Neutrophil (primary cell): ENCODE measurements around the gene LMBRD1.
"Not testable (repeated sequence)": the region's sequence is repeated elsewhere in the genome, so short reads cannot be mapped to it uniquely, and the experiment has no call there.

Experiments used
- H3K27ac ChIP-seq: fragments of 200-600 bp; sonication (generic); 2 replicates; pipeline ENCODE4 v1.5.1; 2016; ENCODE audit warnings: mild to moderate bottlenecking, moderate library complexity
- H3K27me3 ChIP-seq: fragments of 200-600 bp; sonication (generic); 2 replicates; pipeline ENCODE4 v1.6.0; 2016; ENCODE audit warnings: mild to moderate bottlenecking
- H3K36me3 ChIP-seq: fragments of 200-600 bp; sonication (generic); 2 replicates; pipeline ENCODE4 v1.5.1; 2017
- H3K4me1 ChIP-seq, 2 experiments: fragments of 200-600 bp in 1 of 2; sonication (generic) in 1 of 2; 1 replicate in 1 of 2; 2 replicates in 1 of 2; pipeline versions ENCODE4 v1.5.1 to v1.6.1; 2013 to 2016; ENCODE audit warnings: low read depth in 1 of 2, low read length in 1 of 2, mild to moderate bottlenecking in 1 of 2, moderate library complexity in 1 of 2; ENCODE audit not compliant: control insufficient read depth in 1 of 2, insufficient read depth in 1 of 2
- H3K4me3 ChIP-seq, 2 experiments: fragments of 200-600 bp in 1 of 2; sonication (generic) in 1 of 2; 1 replicate in 1 of 2; 2 replicates in 1 of 2; pipeline ENCODE4 v1.5.1; 2013 to 2016; ENCODE audit warnings: low read depth in 1 of 2, low read length in 1 of 2, mild to moderate bottlenecking in 1 of 2, moderate library complexity in 1 of 2
- H3K9me3 ChIP-seq: fragments of 200-600 bp; sonication (generic); 2 replicates; pipeline ENCODE4 v1.5.1; 2016
- CTCF ChIP-seq: fragments of 200-600 bp; sonication (generic); IDR thresholded peaks from 2 replicates; pipeline ENCODE4 v1.5.1; 2016; ENCODE audit warnings: antibody characterized with exemption

The LMBRD1 gene

GRCh38 chr6:69690986-69691385, 105.8 kb downstream of the LMBRD1 start:
- H3K27me3 ChIP-seq, result no peaks in the 10 kb centered on the region
- H3K4me1 ChIP-seq, result peaks cover 9 to 10% of the 10 kb centered on the region in 2 experiments
- H3K36me3 ChIP-seq, result peaks cover 4% of the 10 kb centered on the region
- no peak overlapping the region for H3K4me3 ChIP-seq
- no peak overlapping the region for H3K27ac ChIP-seq
- no peak for TF ChIP-seq CTCF
- no peaks in the 10 kb centered on the region for H3K9me3 ChIP-seq

- no peak for TF ChIP-seq CTCF
- Histone ChIP-seq H3K4me1 (no peaks in the 10 kb centered on the region), H3K4me3 (no peak overlapping the region), H3K9me3 (no peaks in the 10 kb centered on the region), H3K27me3 (no peaks in the 10 kb centered on the region), H3K36me3 (peaks cover 12% of the 10 kb centered on the region), H3K27ac (no peak overlapping the region)
Measured at GRCh38 chr6:69680302-69680701, 116.5 kb downstream of the LMBRD1 start.

GRCh38 chr6:69673298-69673697, 123.5 kb downstream of the LMBRD1 start:
- TF ChIP-seq CTCF, result no peak
- Histone ChIP-seq H3K4me1 (no peaks in the 10 kb centered on the region), H3K9me3 (no peaks in the 10 kb centered on the region), H3K4me3 (no peak overlapping the region), H3K27ac (no peak overlapping the region), H3K27me3 (no peaks in the 10 kb centered on the region), H3K36me3 (peaks cover 48% of the 10 kb centered on the region)

- TF ChIP-seq CTCF, result no peak
Measured at GRCh38 chr6:69668916-69669315, 127.9 kb downstream of the LMBRD1 start.

GRCh38 chr6:69666779-69667178, 130.0 kb downstream of the LMBRD1 start:
- not testable (repeated sequence) for H3K4me1 ChIP-seq, H3K9me3 ChIP-seq, H3K4me3 ChIP-seq, H3K36me3 ChIP-seq, H3K27me3 ChIP-seq, H3K27ac ChIP-seq

More at GRCh38 chr6:69668916-69669315, 127.9 kb downstream of the LMBRD1 start:
- no peaks in the 10 kb centered on the region for H3K9me3 ChIP-seq
- H3K4me1 ChIP-seq, result no peaks in the 10 kb centered on the region
- no peak overlapping the region for H3K4me3 ChIP-seq
- no peak overlapping the region for H3K27ac ChIP-seq
- no peaks in the 10 kb centered on the region for H3K27me3 ChIP-seq
- H3K36me3 ChIP-seq, result peaks cover 22% of the 10 kb centered on the region

- Histone ChIP-seq H3K27me3 (no peaks in the 10 kb centered on the region), H3K9me3 (no peaks in the 10 kb centered on the region)
- no peak for TF ChIP-seq CTCF
Measured at GRCh38 chr6:69665437-69665836, 131.4 kb downstream of the LMBRD1 start.

More at GRCh38 chr6:69665437-69665836, 131.4 kb downstream of the LMBRD1 start:
- Histone ChIP-seq H3K4me3 (no peak overlapping the region), H3K36me3 (no peaks in the 10 kb centered on the region), H3K4me1 (no peaks in the 10 kb centered on the region), H3K27ac (no peak overlapping the region)
